Activated CD4-positive, alpha-beta T cell treated with anti-CD3 and anti-CD28 coated beads, Interleukin-2, amount 10 ng/mL, durations not matched to agents 7 days and 5 days (primary cell): ENCODE data around the gene TAS2R31. TPM values are rescaled to one million over a fixed set of nuclear protein-coding genes. Genes with fewer than 3 reads are reported as not detected.
"Not testable (repeated sequence)": the region's sequence is repeated elsewhere in the genome, so short reads cannot be mapped to it uniquely, and the experiment has no call there.

Source experiments
- CTCF ChIA-PET: fragments of 350-600 bp; sonication (Branson Sonifier 250); formaldehyde crosslinking; loops from one replicate; lab custom pipeline; 2021; ENCODE audit warnings: antibody characterized with exemption; lab: Charles Lee
- POLR2A ChIA-PET: fragments of 350-600 bp; sonication (Branson Sonifier 250); formaldehyde crosslinking; loops from one replicate; lab custom pipeline; 2021; ENCODE audit warnings: antibody characterized with exemption; lab: Charles Lee
- DNase-seq: peaks from one replicate; pipeline ENCODE4 v3.0.0-alpha.2; 2020
- H3K27ac Mint-ChIP-seq: one replicate; pipeline ENCODE4 v1.8.0; 2021; ENCODE audit warnings: mild to moderate bottlenecking, moderate library complexity, mixed read lengths
- H3K27me3 Mint-ChIP-seq: one replicate; pipeline ENCODE4 v1.8.0; 2021; ENCODE audit warnings: mixed read lengths
- H3K36me3 Mint-ChIP-seq: one replicate; pipeline ENCODE4 v1.8.0; 2021; ENCODE audit warnings: low read depth, mixed read lengths
- H3K4me1 Mint-ChIP-seq: one replicate; pipeline ENCODE4 v1.8.0; 2021; ENCODE audit warnings: mixed read lengths
- H3K4me3 Mint-ChIP-seq: one replicate; pipeline ENCODE4 v1.8.0; 2021; ENCODE audit warnings: mild to moderate bottlenecking, moderate library complexity, mixed read lengths
- H3K9me3 Mint-ChIP-seq: one replicate; pipeline ENCODE4 v1.8.0; 2021; ENCODE audit warnings: mixed read lengths
- total RNA-seq, 2 experiments: library from RNA; stranded (reverse); gene quantifications; one replicate each; pipeline ENCODE4 v1.2.3, GENCODE V29; 2021

TAS2R31 gene
- total RNA-seq, 2 experiments from 2014 or later, result 1.6 to 3.0 TPM

- POLR2A ChIA-PET, result no interaction called here
- Mint-ChIP-seq H3K9me3 (peaks cover 7% of the 10 kb centered on the region), H3K36me3 (peaks cover 46% of the 10 kb centered on the region), H3K27me3 (no peaks in the 10 kb centered on the region), H3K27ac (no peak overlapping the region), H3K4me1 (peaks cover 1% of the 10 kb centered on the region), H3K4me3 (no peak overlapping the region)
- no peak for DNase-seq
- CTCF ChIA-PET, result no interaction called here
These were observed 9.0 kb upstream of the TAS2R31 start for GRCh38 chr12:11040162-11040561.

GRCh38 chr12:11039171-11039570 lies 8.0 kb upstream of the TAS2R31 start:
- peaks cover 8% of the 10 kb centered on the region for H3K9me3 Mint-ChIP-seq
- H3K4me1 Mint-ChIP-seq, result peaks cover 2% of the 10 kb centered on the region
- H3K4me3 Mint-ChIP-seq, result no peak overlapping the region
- CTCF ChIA-PET, result interaction anchor here (0.5 kb wide), 1 partner anchor 1069 kb away, joined by 3 read pairs; no protein-coding TSS in a partner anchor
- POLR2A ChIA-PET, result no interaction called here
- DNase-seq, result no peak
- H3K27me3 Mint-ChIP-seq, result no peaks in the 10 kb centered on the region
- H3K27ac Mint-ChIP-seq, result no peak overlapping the region
- peaks cover 39% of the 10 kb centered on the region for H3K36me3 Mint-ChIP-seq

DNA sequence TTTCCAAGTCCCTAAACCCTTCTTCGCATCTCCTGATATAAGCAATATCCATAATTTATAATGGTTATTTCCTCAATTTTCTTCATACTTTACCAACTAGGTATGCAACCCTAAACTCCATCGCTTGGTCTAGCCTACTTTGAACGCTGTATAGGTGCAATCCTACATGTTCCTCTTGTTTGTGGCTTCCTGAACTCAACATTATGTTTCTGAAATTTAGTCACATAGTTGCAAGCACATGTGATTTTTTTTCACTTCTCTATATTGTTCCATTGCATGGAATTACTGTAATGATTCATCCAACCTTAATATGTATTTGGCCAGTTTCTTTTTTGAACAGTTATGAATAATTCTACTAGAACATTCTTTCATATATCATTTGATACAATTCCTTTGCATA lies 2.8 kb upstream of the TAS2R31 start:
- POLR2A ChIA-PET, H3K4me1 Mint-ChIP-seq, CTCF ChIA-PET, DNase-seq, H3K27me3 Mint-ChIP-seq, H3K9me3 Mint-ChIP-seq, H3K4me3 Mint-ChIP-seq, H3K27ac Mint-ChIP-seq: not testable (repeated sequence)
- peaks cover 30% of the 10 kb centered on the region for H3K36me3 Mint-ChIP-seq

- no peak overlapping the region for H3K27ac Mint-ChIP-seq
- H3K9me3 Mint-ChIP-seq, result peaks cover 12% of the 10 kb centered on the region
- ChIA-PET POLR2A (no interaction called here), CTCF (no interaction called here)
- DNase-seq, result no peak
- H3K36me3 Mint-ChIP-seq, result peaks cover 37% of the 10 kb centered on the region
- H3K4me1 Mint-ChIP-seq, result no peaks in the 10 kb centered on the region
- H3K4me3 Mint-ChIP-seq, result no peak overlapping the region
- no peaks in the 10 kb centered on the region for H3K27me3 Mint-ChIP-seq
These were observed 5.1 kb downstream of the TAS2R31 start for GRCh38 chr12:11026118-11026517.

DNA sequence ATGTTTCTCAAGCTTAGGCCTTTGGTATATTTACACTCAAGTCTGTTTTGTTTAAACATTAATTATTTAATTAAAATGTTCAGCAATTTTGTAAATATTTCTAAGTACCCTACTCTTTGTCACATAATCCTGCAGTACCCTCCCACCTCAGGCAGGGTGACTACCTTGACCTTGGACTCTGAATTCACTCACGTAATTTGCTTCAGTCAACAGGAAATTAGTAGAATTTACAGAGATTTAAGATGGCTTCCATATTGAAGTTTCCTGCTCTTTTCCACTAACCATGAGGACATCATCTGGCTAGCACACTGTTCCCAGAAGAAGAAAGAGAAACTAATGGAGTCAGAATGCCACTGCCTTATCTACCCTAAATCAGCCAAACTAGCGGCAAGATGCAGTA lies 7.8 kb downstream of the TAS2R31 start:
- Mint-ChIP-seq H3K27me3 (no peaks in the 10 kb centered on the region), H3K4me3 (no peak overlapping the region), H3K9me3 (peaks cover 8% of the 10 kb centered on the region), H3K27ac (no peak overlapping the region), H3K36me3 (peaks cover 29% of the 10 kb centered on the region), H3K4me1 (no peaks in the 10 kb centered on the region)
- ChIA-PET CTCF (no interaction called here), POLR2A (no interaction called here)
- no peak for DNase-seq

GRCh38 chr12:11022520-11022919 lies 8.7 kb downstream of the TAS2R31 start, which contains the start of gene TAS2R19:
Gene TAS2R19 (minus strand): TSS chr12:11022620. CDS start chr12:11022571, 49 bp downstream.
- Mint-ChIP-seq H3K36me3 (peaks cover 27% of the 10 kb centered on the region), H3K4me3 (no peak within 1 kb of the TSS), H3K27me3 (no peaks in the 10 kb centered on the region), H3K4me1 (no peaks in the 10 kb centered on the region), H3K27ac (no peak within 1 kb of the TSS), H3K9me3 (peaks cover 8% of the 10 kb centered on the region)
- DNase-seq, result no peak
- POLR2A ChIA-PET, result no interaction called here
- CTCF ChIA-PET, result no interaction called here

DNA sequence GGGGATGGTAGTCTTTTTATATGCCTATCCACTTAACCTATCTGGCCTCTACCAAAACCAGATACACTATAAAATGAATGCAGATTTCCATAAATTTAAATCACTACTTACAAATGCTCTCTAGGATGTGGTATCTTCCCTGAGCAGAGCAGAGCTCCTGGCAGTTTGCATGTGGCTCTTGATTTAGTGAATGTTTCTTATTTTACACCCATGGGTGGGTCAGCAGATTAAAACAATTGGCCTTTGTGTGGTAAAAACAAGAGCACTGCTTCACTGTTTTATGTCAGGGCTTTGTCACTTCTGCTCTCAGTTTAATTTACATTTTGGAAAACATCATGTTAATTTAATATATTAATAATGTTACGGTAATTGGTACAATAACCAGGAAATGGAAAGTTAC lies 14.3 kb downstream of the TAS2R31 start:
- Mint-ChIP-seq H3K9me3 (no peaks in the 10 kb centered on the region), H3K4me3 (no peak overlapping the region), H3K27me3 (no peaks in the 10 kb centered on the region), H3K36me3 (peaks cover 18% of the 10 kb centered on the region), H3K4me1 (peaks cover 2% of the 10 kb centered on the region), H3K27ac (no peak overlapping the region)
- ChIA-PET CTCF (no interaction called here), POLR2A (no interaction called here)
- DNase-seq, result no peak

DNA sequence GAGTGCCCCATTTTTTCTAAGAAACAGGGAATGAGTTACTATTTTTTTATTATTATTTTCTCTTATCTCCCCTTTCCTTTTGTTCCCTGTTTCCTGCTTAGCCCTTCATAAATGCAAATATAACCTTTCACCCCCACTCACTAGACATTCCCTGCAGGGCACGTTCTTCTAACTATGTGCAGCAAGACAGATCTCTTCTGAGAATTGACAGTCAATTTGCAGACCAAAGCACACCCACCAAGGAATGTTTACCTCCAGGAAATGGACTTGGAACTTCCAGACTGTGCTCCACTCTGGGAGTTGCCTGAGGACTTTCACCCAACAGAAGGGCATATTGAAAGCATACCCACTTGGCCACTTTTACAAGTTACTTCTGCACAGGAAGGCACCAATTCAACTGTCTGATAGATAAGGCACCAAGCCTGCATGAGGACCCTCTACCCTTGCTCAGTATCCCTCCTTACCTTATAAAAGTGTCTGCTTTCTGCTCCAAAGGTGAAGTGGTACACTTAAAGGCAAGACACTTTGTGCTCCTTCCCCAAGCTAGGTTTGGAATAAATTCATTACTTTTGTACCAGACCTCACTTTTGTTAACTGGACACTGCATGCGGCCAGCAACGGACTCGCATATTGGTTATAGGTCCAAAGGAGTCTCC lies 15.3 kb downstream of the TAS2R31 start:
- no peak overlapping the region for H3K27ac Mint-ChIP-seq
- H3K9me3 Mint-ChIP-seq, result no peaks in the 10 kb centered on the region
- no peak overlapping the region for H3K4me3 Mint-ChIP-seq
- ChIA-PET POLR2A (no interaction called here), CTCF (no interaction called here)
- H3K27me3 Mint-ChIP-seq, result no peaks in the 10 kb centered on the region
- peaks cover 18% of the 10 kb centered on the region for H3K36me3 Mint-ChIP-seq
- DNase-seq, result no peak
- H3K4me1 Mint-ChIP-seq, result peaks cover 2% of the 10 kb centered on the region

- ChIA-PET CTCF (no interaction called here), POLR2A (no interaction called here)
- no peak overlapping the region for H3K4me3 Mint-ChIP-seq
- no peak for DNase-seq
- H3K4me1 Mint-ChIP-seq, result peaks cover 2% of the 10 kb centered on the region
- no peak overlapping the region for H3K27ac Mint-ChIP-seq
- peaks cover 18% of the 10 kb centered on the region for H3K36me3 Mint-ChIP-seq
- H3K27me3 Mint-ChIP-seq, result no peaks in the 10 kb centered on the region
- H3K9me3 Mint-ChIP-seq, result no peaks in the 10 kb centered on the region
These were observed 17.0 kb downstream of the TAS2R31 start for GRCh38 chr12:11014234-11014633.

GRCh38 chr12:11007608-11008007 lies 23.6 kb downstream of the TAS2R31 start:
- H3K9me3 Mint-ChIP-seq, result no peaks in the 10 kb centered on the region
- ChIA-PET CTCF (no interaction called here), POLR2A (no interaction called here)
- no peak for DNase-seq
- no peak overlapping the region for H3K27ac Mint-ChIP-seq
- H3K4me3 Mint-ChIP-seq, result no peak overlapping the region
- H3K27me3 Mint-ChIP-seq, result no peaks in the 10 kb centered on the region
- peaks cover 5% of the 10 kb centered on the region for H3K36me3 Mint-ChIP-seq
- H3K4me1 Mint-ChIP-seq, result no peaks in the 10 kb centered on the region

DNA sequence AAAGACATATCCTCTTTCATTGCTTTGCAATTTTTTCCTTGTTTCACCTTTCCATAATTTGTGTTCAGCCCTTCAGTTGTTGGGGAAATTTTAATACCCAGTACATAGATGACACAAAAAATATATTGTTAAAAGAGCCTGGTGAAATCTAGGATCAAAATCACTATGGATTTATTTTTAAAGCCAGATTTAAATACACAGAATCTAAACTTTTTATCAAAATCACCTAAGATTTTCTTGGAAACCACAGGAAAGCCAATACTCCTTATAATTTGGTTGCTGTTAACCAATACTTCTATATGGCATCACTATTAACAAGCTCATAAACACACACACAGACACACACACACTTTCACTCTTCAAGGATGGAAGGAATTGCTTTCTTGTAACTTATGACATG lies 33.0 kb downstream of the TAS2R31 start, which contains the start of gene TAS2R20:
TSS of gene TAS2R20 (minus strand) at position 101 of the 400 bp plus-strand sequence. CDS start 429 bp downstream, outside the sequence.
- no peak for DNase-seq
- CTCF ChIA-PET, result no interaction called here
- peaks cover 12% of the 10 kb centered on the region for H3K36me3 Mint-ChIP-seq
- no peaks in the 10 kb centered on the region for H3K4me1 Mint-ChIP-seq
- H3K4me3 Mint-ChIP-seq, result no peak within 1 kb of the TSS
- peaks cover 3% of the 10 kb centered on the region for H3K9me3 Mint-ChIP-seq
- H3K27me3 Mint-ChIP-seq, result no peaks in the 10 kb centered on the region
- no peak within 1 kb of the TSS for H3K27ac Mint-ChIP-seq
- POLR2A ChIA-PET, result no interaction called here

GRCh38 chr12:10994307-10994706 lies 36.9 kb downstream of the TAS2R31 start:
- Mint-ChIP-seq H3K27me3 (no peaks in the 10 kb centered on the region), H3K4me3 (no peak overlapping the region), H3K4me1 (no peaks in the 10 kb centered on the region), H3K27ac (no peak overlapping the region), H3K9me3 (peaks cover 10% of the 10 kb centered on the region), H3K36me3 (peaks cover 21% of the 10 kb centered on the region)
- POLR2A ChIA-PET, result no interaction called here
- CTCF ChIA-PET, result no interaction called here
- DNase-seq, result no peak

DNA sequence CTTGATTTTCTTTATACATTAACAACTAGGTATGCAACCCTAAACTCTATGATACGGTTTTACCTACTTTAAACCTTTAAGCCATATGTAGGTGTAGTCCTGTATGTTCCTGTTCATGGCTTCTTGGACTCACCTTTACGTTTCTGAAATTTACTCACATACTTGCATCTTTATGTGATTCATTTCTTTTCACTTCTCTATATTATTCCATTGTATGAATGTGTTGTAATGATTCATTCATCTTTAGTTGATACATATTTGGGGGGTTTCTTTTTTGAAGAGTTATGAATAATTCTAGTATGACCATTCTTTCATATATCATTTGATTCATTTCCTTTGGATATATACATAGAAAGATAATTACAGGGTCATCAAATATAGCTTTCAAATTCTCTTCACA lies 42.1 kb downstream of the TAS2R31 start:
- peaks cover 4% of the 10 kb centered on the region for H3K4me1 Mint-ChIP-seq
- peaks cover 21% of the 10 kb centered on the region for H3K36me3 Mint-ChIP-seq
- DNase-seq, result no peak
- ChIA-PET POLR2A (no interaction called here), CTCF (interaction anchor here (1.0 kb wide), 1 partner anchor 65 kb away, joined by 3 read pairs; no protein-coding TSS in a partner anchor)
- no peak overlapping the region for H3K4me3 Mint-ChIP-seq
- no peak overlapping the region for H3K27ac Mint-ChIP-seq
- peaks cover 9% of the 10 kb centered on the region for H3K27me3 Mint-ChIP-seq
- peaks cover 12% of the 10 kb centered on the region for H3K9me3 Mint-ChIP-seq

- Mint-ChIP-seq H3K36me3 (peaks cover 23% of the 10 kb centered on the region), H3K4me3 (no peak within 1 kb of the TSS), H3K9me3 (peaks cover 12% of the 10 kb centered on the region), H3K27me3 (peaks cover 11% of the 10 kb centered on the region), H3K4me1 (peaks cover 22% of the 10 kb centered on the region), H3K27ac (no peak within 1 kb of the TSS)
- DNase-seq, result no peak
- ChIA-PET POLR2A (no interaction called here), CTCF (no interaction called here)
These were observed 44.4 kb downstream of the TAS2R31 start, which contains the start of gene TAS2R50 for GRCh38 chr12:10986812-10987211. Gene TAS2R50 (minus strand): TSS chr12:10986912. CDS start chr12:10986860, 52 bp downstream.
